ENCODE measurements around the gene HLA-DPA1. TPM values are rescaled to one million over a fixed set of nuclear protein-coding genes. Genes with fewer than 3 reads are reported as not detected.

HLA-DPA1 gene
- total RNA-seq, 4 donors from 2014 or later, result 2.2 to 77.8 (median 28.7) TPM

DNA sequence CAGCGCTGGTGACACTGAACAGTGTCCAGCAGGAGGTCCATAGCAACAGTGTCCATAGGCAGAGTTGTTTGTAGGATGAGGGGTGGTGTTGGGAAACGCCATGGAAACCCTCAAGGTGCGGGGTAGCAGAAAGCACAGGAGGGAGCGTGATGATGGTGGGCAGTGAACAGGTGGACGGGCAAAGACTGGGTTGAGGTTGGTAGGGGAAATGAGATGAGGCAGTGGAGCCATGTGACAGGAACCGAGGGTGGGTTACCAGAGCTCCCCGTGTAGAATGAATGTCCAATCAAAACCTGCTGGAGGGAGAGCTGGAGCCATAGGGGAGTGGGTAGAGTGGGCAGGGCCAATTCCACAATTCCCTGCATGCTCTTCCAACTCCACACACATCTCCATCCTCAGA, 40.3 kb upstream of the HLA-DPA1 start:
- in situ Hi-C loops (cut with MboI; ENCODE audit: low pct_ligation_motif_present in 1 of 4, low pct_unique_long_range_greater_than_20kb in 1 of 4, low sequenced_read_pairs in 3 of 4), result loop anchor here in 1 of 4 donors (25.0 kb wide), 1 partner anchor 124 kb away; no protein-coding TSS in a partner anchor
- Histone ChIP-seq H3K27me3 (peaks cover 71% of the 10 kb centered on the region), H3K9me3 (no peaks in the 10 kb centered on the region), H3K27ac (no peak overlapping the region), H3K4me1 (peaks cover 0 to 5% (median 2%) of the 10 kb centered on the region in 4 donors), H3K36me3 (no peaks in the 10 kb centered on the region), H3K4me3 (no peak overlapping the region)
- no peak for DNase-seq
- WGBS, 2 donors (ENCODE audit: low coverage in 1 of 2), result 66 to 86% methylated on average over 5 to 7 of the region's 7 CpGs
- intact Hi-C loops (cut with DNase I; ENCODE audit: low total_unique reads), result no loop called here
- TF ChIP-seq, protein P1, sequence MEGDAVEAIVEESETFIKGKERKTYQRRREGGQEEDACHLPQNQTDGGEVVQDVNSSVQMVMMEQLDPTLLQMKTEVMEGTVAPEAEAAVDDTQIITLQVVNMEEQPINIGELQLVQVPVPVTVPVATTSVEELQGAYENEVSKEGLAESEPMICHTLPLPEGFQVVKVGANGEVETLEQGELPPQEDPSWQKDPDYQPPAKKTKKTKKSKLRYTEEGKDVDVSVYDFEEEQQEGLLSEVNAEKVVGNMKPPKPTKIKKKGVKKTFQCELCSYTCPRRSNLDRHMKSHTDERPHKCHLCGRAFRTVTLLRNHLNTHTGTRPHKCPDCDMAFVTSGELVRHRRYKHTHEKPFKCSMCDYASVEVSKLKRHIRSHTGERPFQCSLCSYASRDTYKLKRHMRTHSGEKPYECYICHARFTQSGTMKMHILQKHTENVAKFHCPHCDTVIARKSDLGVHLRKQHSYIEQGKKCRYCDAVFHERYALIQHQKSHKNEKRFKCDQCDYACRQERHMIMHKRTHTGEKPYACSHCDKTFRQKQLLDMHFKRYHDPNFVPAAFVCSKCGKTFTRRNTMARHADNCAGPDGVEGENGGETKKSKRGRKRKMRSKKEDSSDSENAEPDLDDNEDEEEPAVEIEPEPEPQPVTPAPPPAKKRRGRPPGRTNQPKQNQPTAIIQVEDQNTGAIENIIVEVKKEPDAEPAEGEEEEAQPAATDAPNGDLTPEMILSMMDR (IDR thresholded peaks at IDR 0.05), result no peak
- TF ChIP-seq POLR2AphosphoS5 (IDR thresholded peaks at IDR 0.05), result no peak
- TF ChIP-seq POLR2A (IDR thresholded peaks at IDR 0.05), result no peak
- TF ChIP-seq EP300 (IDR thresholded peaks at IDR 0.05; ENCODE audit: low read depth), result no peak

DNA sequence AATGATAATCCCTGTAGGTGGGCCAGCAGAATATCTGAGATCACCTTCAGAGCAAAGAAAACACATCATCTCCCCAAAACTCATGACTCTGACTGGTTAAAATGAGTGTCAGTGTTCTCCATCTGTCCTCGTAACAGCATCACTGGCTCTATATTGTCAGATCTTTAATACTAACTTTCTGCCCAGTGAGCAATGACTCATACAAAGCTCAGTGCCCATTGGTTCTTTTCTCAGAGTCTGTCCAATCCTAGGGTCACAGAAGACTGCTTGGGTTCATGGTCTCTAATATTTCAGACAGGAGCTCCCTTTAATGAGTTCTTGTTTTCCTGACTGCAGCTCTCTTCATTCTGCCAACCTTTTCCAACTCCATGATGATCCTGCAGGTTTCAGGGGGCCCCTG, 38.7 kb upstream of the HLA-DPA1 start:
- H3K36me3 ChIP-seq, result no peaks in the 10 kb centered on the region
- no peak overlapping the region for H3K27ac ChIP-seq
- intact Hi-C loops (cut with DNase I; ENCODE audit: low total_unique reads), result no loop called here
- no peaks in the 10 kb centered on the region for H3K9me3 ChIP-seq
- no peak overlapping the region for H3K4me3 ChIP-seq
- DNase-seq, result no peak
- 14 to 50% methylated on average over 1 of the region's 1 CpG for WGBS, 2 donors (ENCODE audit: low coverage in 1 of 2)
- peaks cover 68% of the 10 kb centered on the region for H3K27me3 ChIP-seq
- in situ Hi-C loops (cut with MboI; ENCODE audit: low pct_ligation_motif_present in 1 of 4, low pct_unique_long_range_greater_than_20kb in 1 of 4, low sequenced_read_pairs in 3 of 4), result loop anchor here in 1 of 4 donors (25.0 kb wide), 1 partner anchor 125 kb away; no protein-coding TSS in a partner anchor
- TF ChIP-seq, protein P1 (IDR thresholded peaks at IDR 0.05), result no peak
- TF ChIP-seq POLR2AphosphoS5 (IDR thresholded peaks at IDR 0.05) (no peak), EP300 (IDR thresholded peaks at IDR 0.05; ENCODE audit: low read depth) (no peak), POLR2A (IDR thresholded peaks at IDR 0.05) (no peak)
- peaks cover 0 to 4% (median 2%) of the 10 kb centered on the region in 4 donors for H3K4me1 ChIP-seq

DNA sequence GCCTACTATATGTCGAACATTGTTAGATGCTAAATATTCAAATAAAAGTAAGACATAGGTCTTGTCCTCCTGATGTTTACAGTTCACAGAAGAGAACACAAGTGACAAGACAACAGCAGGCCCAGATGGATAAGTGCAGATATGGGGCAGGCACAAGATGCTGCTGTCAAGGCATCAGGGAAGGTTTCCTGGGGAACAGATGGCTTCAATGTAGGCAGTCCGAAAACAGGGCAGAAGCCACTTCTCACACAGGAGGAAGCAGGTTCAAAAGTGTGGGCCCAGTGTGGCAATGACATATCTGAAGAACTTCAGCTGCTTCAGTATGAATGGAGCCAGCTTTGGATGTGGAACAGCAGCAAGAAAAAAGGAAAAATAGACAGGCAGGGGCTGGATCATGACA, 34.9 kb upstream of the HLA-DPA1 start:
- no peak overlapping the region for H3K4me3 ChIP-seq
- H3K4me1 ChIP-seq, result no peaks in the 10 kb centered on the region
- no peaks in the 10 kb centered on the region for H3K36me3 ChIP-seq
- DNase-seq, result no peak
- peaks cover 49% of the 10 kb centered on the region for H3K27me3 ChIP-seq
- TF ChIP-seq POLR2A (IDR thresholded peaks at IDR 0.05), result no peak
- TF ChIP-seq EP300 (IDR thresholded peaks at IDR 0.05; ENCODE audit: low read depth), result no peak
- TF ChIP-seq POLR2AphosphoS5 (IDR thresholded peaks at IDR 0.05), result no peak
- TF ChIP-seq, protein P1 (IDR thresholded peaks at IDR 0.05), result no peak
- H3K9me3 ChIP-seq, result no peaks in the 10 kb centered on the region
- no peak overlapping the region for H3K27ac ChIP-seq
- intact Hi-C loops (cut with DNase I; ENCODE audit: low total_unique reads) (no loop called here), in situ Hi-C loops (cut with MboI; ENCODE audit: low pct_ligation_motif_present in 1 of 4, low pct_unique_long_range_greater_than_20kb in 1 of 4, low sequenced_read_pairs in 3 of 4) (loop anchor here in 1 of 4 donors (25.0 kb wide), 1 partner anchor 129 kb away; no protein-coding TSS in a partner anchor)
- 78 to 90% methylated on average over 2 of the region's 2 CpGs for WGBS, 2 donors (ENCODE audit: low coverage in 1 of 2)

DNA sequence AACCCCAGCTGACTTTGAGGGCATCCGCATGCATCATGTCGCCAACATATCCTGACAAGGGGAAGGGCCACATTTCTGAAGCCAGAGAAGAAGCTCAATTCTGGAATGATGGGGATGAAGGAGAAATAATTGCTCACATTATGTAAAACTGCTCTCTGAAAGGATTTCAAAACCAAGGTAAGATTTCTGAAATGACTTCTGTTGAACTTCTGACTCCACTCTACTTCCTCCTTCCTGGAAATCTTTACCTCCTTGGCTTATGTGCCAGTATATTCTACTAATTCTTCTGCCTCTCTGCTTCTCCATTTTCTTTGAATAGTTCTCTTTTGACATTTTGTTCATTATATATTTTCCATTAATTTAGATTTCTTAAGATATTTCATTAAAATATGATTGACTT, 34.2 kb upstream of the HLA-DPA1 start:
- no peak for DNase-seq
- intact Hi-C loops (cut with DNase I; ENCODE audit: low total_unique reads) (no loop called here), in situ Hi-C loops (cut with MboI; ENCODE audit: low pct_ligation_motif_present in 1 of 4, low pct_unique_long_range_greater_than_20kb in 1 of 4, low sequenced_read_pairs in 3 of 4) (loop anchor here in 1 of 4 donors (25.0 kb wide), 1 partner anchor 130 kb away; no protein-coding TSS in a partner anchor)

More for the DNA sequence above, 34.2 kb upstream of the HLA-DPA1 start:
- Histone ChIP-seq H3K4me1 (no peaks in the 10 kb centered on the region), H3K36me3 (no peaks in the 10 kb centered on the region), H3K4me3 (no peak overlapping the region), H3K9me3 (no peaks in the 10 kb centered on the region), H3K27ac (no peak overlapping the region), H3K27me3 (peaks cover 42% of the 10 kb centered on the region)
- no peak for TF ChIP-seq POLR2A (IDR thresholded peaks at IDR 0.05)
- no peak for TF ChIP-seq EP300 (IDR thresholded peaks at IDR 0.05; ENCODE audit: low read depth)
- TF ChIP-seq, protein P1 (IDR thresholded peaks at IDR 0.05), result no peak
- no peak for TF ChIP-seq POLR2AphosphoS5 (IDR thresholded peaks at IDR 0.05)
- WGBS, 2 donors (ENCODE audit: low coverage in 1 of 2), result 91% methylated on average over 2 of the region's 2 CpGs; no CpG with 5 or more reads in 1 of the 2 donors
